LoVo (cell line): Measurements from ENCODE around the gene PCBD2.
"Not testable (repeated sequence)": the region's sequence is repeated elsewhere in the genome, so short reads cannot be mapped to it uniquely, and the experiment has no call there.

Source experiments
- DNase-seq: peaks from one replicate; pipeline ENCODE4 v3.0.0-alpha.2; 2016; ENCODE audit warnings: low spot score

The PCBD2 gene

GRCh38 chr5:134906811-134907210 is 1.9 kb downstream of the PCBD2 start:
- no peak for DNase-seq

GRCh38 chr5:134910752-134911151 is 5.8 kb downstream of the PCBD2 start:
- not testable (repeated sequence) for DNase-seq

DNA sequence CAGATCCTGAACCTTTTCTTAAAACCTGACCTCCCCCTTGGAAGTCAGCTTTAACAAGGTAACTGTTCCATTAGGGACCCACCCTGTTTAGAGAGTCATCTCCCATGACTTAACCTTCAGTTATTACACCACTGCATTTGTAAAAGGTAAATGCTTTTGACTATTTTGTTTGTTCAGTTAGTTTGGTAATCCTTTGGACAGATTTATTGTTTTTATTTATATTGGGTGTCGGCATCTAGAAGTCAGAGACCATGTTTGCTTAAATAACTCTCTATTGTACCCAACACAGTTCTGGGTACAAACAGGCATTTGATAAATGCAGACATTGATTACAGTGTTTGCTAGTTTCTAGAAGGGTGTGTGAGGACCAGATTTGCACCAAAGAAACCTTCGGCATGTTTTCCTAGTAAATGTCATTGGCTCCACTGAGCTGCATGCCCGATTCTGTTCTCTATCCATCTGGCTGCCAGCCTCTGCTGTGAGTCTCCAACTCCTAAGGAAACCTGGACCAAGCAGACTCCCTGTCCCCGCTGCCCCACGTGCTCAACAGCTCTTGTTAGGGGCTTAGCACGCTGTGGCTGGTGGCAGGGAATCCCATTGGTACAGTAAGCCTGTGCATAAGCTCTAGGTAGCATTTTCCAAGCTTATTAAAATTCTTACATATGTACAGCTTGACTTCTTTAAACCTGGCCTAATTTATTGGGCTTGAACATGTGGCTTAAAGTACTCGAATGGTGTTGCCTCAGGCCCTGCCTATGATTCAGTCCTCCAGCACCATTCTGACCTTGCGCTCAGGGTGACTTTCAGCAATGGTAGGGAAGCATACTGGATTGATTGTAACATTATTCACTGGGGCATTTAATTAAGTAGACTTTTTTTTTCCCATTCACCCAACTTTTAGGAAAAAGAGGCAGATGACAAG is 6.6 kb downstream of the PCBD2 start:
- no peak for DNase-seq

GRCh38 chr5:134913254-134913653 is 8.3 kb downstream of the PCBD2 start:
- DNase-seq, result no peak

- DNase-seq, result no peak
Observed at GRCh38 chr5:134913795-134914194, 8.9 kb downstream of the PCBD2 start.

DNA sequence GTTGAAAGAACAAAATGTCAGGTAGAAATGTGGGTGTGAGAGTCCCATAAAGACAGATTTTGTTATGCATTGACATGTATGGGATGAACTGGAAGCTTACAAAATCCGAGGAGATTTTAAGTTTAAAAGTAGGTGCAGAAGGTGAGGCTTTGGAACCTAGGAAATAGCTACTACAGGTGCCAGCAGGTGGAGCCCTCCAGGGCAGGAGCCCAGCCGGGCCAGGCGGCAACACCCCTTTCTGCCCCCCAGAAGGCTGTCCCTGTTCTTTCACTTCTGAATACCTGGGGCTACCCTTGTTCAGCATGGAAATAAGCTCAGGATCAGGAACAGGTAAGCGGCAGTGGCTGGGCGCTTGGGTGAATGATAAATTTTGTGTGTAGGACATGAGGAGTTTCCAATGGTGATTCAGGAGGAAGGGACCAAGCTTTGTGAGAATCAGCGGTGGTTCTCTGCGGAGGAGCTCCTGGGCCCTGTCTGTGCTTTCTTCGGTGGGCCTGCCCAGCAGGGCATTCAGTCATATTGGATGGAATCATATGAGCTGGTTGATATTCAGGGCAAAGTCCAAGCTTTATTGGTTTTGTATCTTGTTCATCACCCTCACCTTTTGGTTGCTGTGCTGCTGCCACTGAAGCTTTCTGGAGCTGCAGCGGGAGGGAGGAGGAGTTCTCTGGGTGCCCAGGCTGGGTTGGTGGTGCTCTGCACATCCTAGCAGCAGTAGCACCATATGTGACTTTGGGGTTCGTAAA is 12.3 kb downstream of the PCBD2 start:
- no peak for DNase-seq

GRCh38 chr5:134918861-134919260 is 13.9 kb downstream of the PCBD2 start:
- DNase-seq, result no peak

DNA sequence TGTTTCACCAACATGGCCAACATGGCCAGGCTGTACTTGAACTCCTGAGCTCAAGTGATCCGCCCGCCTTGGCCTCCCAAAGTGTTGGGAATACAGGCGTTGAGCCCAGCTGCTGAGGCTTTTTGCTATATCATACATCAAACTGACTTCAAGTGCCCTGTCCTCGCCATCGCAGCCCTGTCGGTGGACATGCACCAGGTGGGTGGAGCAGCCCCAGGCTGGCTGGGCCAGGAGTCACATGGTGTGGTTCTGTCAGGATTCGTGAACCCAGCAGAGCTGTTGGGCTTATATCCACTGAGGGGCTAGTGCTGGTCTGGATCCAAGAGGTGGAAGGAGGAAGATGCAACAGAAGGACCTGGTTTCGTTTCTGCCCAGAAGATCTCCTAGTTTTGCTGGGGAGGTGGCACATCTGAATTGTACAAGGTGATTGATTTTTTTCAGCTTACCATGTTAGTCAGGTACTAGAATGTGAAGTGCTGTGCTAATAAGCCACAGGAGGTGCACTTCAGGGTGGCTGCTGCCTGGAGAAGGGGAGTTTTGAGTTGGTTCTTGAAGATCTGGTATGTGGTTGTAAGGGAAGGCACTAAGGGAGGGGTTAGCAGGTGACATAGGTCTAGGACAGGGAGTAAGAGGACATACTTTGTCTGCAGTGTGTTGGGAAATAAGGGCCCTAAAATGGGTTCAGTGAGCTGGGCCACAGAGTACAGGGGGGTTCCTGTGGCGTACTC is 16.1 kb downstream of the PCBD2 start:
- DNase-seq, result no peak

GRCh38 chr5:134932508-134932907 is 27.6 kb downstream of the PCBD2 start:
- no peak for DNase-seq

DNA sequence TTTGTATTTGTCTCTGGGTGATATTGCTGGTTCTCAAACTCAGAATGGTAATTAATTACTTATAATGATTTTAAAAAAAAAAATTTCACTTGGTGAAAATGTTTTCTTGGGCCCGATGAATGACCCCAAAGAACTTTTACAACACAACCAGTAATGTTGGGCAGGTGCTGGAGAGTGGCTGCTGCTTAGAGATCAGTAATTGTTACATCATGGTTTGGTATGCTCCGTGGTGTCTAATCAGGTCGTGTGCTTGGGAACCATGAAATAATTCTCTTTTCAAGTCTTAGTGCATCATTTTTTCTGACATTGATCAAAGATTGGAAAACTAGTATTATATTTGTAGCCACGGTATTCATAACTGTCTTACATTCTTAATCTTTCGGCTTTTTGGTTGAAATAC is 29.3 kb downstream of the PCBD2 start:
- no peak for DNase-seq

DNA sequence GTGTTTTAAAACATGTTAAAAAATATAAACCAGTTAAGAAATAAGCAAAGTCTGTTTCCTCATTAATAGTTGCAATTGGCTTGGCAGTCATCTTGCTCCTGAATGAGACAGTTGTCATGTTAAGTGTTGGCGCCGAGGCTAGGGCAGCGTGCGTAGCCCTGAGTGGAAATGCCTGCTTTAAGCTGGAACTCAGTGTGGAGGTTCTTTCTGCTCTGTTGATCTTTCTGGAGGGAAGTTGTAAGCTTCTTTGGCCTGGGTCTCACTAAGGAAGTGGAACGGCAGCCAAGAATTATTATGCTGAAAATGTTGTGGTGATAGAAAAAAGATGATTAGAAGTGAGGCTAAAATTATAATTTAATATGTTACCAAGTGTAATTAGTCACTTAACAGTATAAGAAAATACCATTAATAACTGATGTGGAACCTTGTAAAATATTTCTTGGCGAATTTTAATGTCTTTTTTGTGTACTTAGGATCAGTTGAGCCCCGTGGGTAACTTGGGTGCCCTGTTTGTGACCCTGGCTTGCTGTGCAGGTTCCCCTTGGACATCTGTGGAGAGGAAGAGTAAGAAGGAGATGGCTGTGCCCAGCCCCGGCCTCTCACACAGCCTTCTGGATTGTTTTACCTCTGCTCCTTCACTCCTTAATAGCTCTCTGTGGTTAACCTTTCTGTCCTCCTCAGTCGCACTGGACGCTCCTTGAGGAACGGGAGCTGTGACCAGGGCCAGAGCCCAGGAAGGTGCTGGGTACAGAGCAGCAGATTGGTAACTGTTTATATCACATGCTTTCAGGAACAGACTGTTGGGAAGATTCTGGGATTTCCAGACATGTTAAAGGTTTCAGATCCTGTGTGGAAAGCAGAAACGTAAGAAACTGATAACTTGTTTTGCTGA is 31.0 kb downstream of the PCBD2 start:
- DNase-seq, result no peak

GRCh38 chr5:134937526-134937925 is 32.6 kb downstream of the PCBD2 start:
- no peak for DNase-seq

DNA sequence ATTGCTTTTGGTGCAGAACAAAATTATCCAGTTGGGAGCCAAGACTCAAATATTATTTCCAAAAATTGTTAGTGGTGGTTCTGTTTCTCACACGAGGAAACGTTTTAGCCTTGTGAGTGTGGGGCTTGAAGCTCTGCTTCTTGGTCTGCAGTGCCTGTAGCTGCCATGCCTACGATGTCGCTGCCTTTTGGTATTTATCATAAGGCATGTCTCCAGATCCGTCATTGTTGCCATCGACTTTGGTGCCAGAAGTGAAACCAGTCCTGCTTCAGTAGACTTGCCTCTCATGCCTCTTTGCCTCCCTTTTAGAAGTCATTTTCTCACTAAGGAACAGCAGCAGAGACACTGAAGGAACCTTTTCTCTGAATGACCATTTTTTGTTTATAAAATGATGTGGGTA is 33.1 kb downstream of the PCBD2 start:
- DNase-seq, result no peak

DNA sequence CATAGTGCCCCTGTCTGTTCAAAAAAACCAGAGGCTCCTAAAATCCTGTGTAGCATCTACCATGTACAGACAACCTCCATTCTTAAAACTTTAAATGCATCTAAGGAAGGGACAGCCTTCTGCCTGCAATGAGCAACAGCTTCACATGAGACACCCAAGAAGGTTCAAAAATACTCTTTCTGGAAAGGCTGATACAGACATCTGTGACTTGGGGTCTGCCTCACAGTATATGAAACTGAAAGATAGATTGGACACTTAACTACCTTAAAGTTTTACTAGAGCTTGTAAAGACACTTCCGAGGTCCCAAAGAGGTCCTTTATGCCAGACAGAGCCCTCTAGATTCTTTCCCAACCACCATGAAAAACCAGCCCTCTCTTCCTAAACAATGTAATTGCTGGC is 34.6 kb downstream of the PCBD2 start:
- DNase-seq, result no peak

GRCh38 chr5:134943547-134943946 is 38.6 kb downstream of the PCBD2 start:
- no peak for DNase-seq

- DNase-seq, result no peak
Observed at GRCh38 chr5:134944630-134945029, 39.7 kb downstream of the PCBD2 start.

DNA sequence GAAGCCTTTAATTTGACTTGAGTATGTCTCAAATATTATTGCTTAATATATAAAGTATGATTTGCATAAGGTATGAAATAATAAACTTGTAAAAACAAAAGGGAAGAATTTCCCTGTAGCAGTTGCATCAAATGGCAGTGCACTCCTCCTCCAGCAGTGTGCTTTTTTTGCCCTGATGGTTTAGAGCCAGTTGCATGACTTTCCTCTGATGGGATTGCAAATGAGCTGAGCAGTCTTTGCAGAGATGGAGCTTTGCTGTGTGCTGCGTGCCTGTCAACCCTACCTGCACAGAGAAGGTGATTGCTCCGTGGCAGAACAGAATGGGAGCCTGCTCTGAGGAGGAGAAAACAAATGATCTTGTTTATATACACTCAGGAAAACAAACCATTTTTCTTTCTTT is 40.1 kb downstream of the PCBD2 start:
- no peak for DNase-seq

DNA sequence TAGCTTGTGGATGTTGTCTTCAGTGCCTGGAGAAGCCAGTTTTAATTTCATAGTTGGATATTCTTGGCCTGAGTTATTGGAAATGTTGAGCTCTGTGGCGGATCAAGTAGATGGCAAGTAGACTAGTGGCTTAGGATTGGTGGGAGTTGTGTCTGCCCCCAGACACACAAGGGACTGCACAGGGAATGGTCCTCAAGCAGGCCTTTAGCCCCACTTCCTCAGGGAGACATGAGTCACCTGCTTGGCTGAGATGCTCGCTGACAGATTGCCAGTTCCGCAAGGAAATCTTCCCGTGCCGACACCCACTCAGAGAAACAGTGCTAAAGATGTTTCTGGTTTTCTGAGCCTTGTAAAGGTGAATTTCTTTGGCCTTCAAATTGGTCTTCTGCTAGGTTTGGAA is 44.0 kb downstream of the PCBD2 start:
- DNase-seq, result no peak

GRCh38 chr5:134949316-134949715 is 44.4 kb downstream of the PCBD2 start:
- no peak for DNase-seq

- no peak for DNase-seq
Observed at GRCh38 chr5:134957920-134958608, 53.1 kb downstream of the PCBD2 start.

GRCh38 chr5:134958755-134959154 is 53.8 kb downstream of the PCBD2 start:
- DNase-seq, result no peak
